ENCODE data around the gene PROX1. TPM values are rescaled to one million over a fixed set of nuclear protein-coding genes. Genes with fewer than 3 reads are reported as not detected.
A peak's percentile ranks its signal among the peaks of the same experiment; 100 is the strongest.

Gene PROX1
- total and polyA plus RNA-seq, 2 of the 4 experiments (the other 2 are of a cell fraction) = under 0.01 to 0.02 TPM

- H3K56ac ChIP-seq (ENCODE audit: extremely low read depth, insufficient read depth, low read length) = no peak overlapping the region
- peak overlapping the region; percentile 63 for H3K4me2 ChIP-seq (ENCODE audit: low read depth, low read length)
- no peak overlapping the region for H3K23ac ChIP-seq (ENCODE audit: low read depth, low read length)
- peaks cover 7% of the 10 kb centered on the region for H3K27me3 ChIP-seq (ENCODE audit: control insufficient read depth, insufficient read depth, low read length)
- DNase-seq = no peak
- no peak overlapping the region for H3K27ac ChIP-seq (ENCODE audit: insufficient read depth, low read length)
- no peaks in the 10 kb centered on the region for H3K36me3 ChIP-seq (ENCODE audit: control insufficient read depth, insufficient read depth, low read length)
- no peak overlapping the region for H3K18ac ChIP-seq (ENCODE audit: low read depth, low read length)
- H2AK9ac ChIP-seq (replicated peaks; ENCODE audit: low read depth, low read length, poor library complexity) = no peak overlapping the region
- no peak overlapping the region for H4K8ac ChIP-seq (ENCODE audit: low read depth in 2 of 2, low read length in 2 of 2)
- H2BK20ac ChIP-seq (ENCODE audit: low read depth, low read length) = no peak overlapping the region
- H3K4ac ChIP-seq (ENCODE audit: low read depth, low read length) = no peak overlapping the region
- no peak overlapping the region for H3K9ac ChIP-seq (ENCODE audit: low read depth, low read length)
- ChIA-PET POLR2A (ENCODE audit: unreplicated experiment) (no interaction called here), CTCF (interaction anchor here (1.5 kb wide), 1 partner anchor 13 kb away, joined by 3 read pairs; no protein-coding TSS in a partner anchor)
- dilution Hi-C loops (cut with HindIII; ENCODE audit: low sequenced_read_pairs, unreplicated experiment) = no loop called here
- no peak for ATAC-seq (ENCODE audit: low read depth)
- no TSS peak for BruUV-seq (replicated peaks)
- TF ChIP-seq, protein P1, sequence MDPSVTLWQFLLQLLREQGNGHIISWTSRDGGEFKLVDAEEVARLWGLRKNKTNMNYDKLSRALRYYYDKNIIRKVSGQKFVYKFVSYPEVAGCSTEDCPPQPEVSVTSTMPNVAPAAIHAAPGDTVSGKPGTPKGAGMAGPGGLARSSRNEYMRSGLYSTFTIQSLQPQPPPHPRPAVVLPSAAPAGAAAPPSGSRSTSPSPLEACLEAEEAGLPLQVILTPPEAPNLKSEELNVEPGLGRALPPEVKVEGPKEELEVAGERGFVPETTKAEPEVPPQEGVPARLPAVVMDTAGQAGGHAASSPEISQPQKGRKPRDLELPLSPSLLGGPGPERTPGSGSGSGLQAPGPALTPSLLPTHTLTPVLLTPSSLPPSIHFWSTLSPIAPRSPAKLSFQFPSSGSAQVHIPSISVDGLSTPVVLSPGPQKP (IDR thresholded peaks at IDR 0.05; ENCODE audit: borderline replicate concordance, low read depth, low read length) = no peak
- no peak for TF ChIP-seq MXI1 (IDR thresholded peaks at IDR 0.05; ENCODE audit: borderline replicate concordance, low read depth, low read length)
- no peaks in the 10 kb centered on the region for H4K20me1 ChIP-seq (ENCODE audit: insufficient read depth, low read length)
- H2BK15ac ChIP-seq (ENCODE audit: low read depth, low read length) = no peak overlapping the region
- H3K14ac ChIP-seq (replicated peaks; ENCODE audit: low read depth, low read length) = no peak overlapping the region
- H3K9me3 ChIP-seq (ENCODE audit: control insufficient read depth, insufficient read depth, low read length) = no peaks in the 10 kb centered on the region
- no peak overlapping the region for H4K91ac ChIP-seq (ENCODE audit: insufficient read depth, low read depth, low read length)
- H2BK120ac ChIP-seq (ENCODE audit: low read depth, low read length) = no peak overlapping the region
- in situ Hi-C loops (cut with MboI; ENCODE audit: low sequenced_read_pairs) = no loop called here
- H2AFZ ChIP-seq (replicated peaks; ENCODE audit: low read length, poor library complexity) = no peak overlapping the region
- H4K5ac ChIP-seq (ENCODE audit: low read depth, low read length) = no peak overlapping the region
- 12% methylated on average over 10 of the region's 15 CpGs; no CpG with 5 or more reads in 1 of the 2 experiments for WGBS, 2 experiments (ENCODE audit: extremely low coverage in 2 of 2, insufficient read length in 1 of 2)
- H3K4me3 ChIP-seq (ENCODE audit: insufficient read depth, low read depth, low read length) = no peak overlapping the region; the same call in 1 of the 2 replicates
- no peaks in the 10 kb centered on the region for H3K9me1 ChIP-seq (ENCODE audit: insufficient read depth, low read length)
- no peak overlapping the region for H2BK5ac ChIP-seq (ENCODE audit: low read depth, low read length, poor library complexity, severe bottlenecking)
- no peaks in the 10 kb centered on the region for H3K79me1 ChIP-seq (ENCODE audit: low read depth in 1 of 2, low read length in 2 of 2)
- H2AK5ac ChIP-seq (ENCODE audit: low read depth, low read length) = no peak overlapping the region
- no peaks in the 10 kb centered on the region for H3K4me1 ChIP-seq (ENCODE audit: control insufficient read depth, insufficient read depth, low read length)
- intact Hi-C loops (cut with micrococcal nuclease) = no loop called here
These were observed 8.7 kb downstream of the PROX1 start for GRCh38 chr1:213996320-213997037.

All from IMR-90 (cell line).